ENCODE data around the gene KRTAP4-3. TPM values are rescaled to one million over a fixed set of nuclear protein-coding genes. Genes with fewer than 3 reads are reported as not detected.
"Not testable (repeated sequence)": the region's sequence is repeated elsewhere in the genome, so short reads cannot be mapped to it uniquely, and the experiment has no call there.

KRTAP4-3 gene
- not detected for polyA plus RNA-seq

DNA sequence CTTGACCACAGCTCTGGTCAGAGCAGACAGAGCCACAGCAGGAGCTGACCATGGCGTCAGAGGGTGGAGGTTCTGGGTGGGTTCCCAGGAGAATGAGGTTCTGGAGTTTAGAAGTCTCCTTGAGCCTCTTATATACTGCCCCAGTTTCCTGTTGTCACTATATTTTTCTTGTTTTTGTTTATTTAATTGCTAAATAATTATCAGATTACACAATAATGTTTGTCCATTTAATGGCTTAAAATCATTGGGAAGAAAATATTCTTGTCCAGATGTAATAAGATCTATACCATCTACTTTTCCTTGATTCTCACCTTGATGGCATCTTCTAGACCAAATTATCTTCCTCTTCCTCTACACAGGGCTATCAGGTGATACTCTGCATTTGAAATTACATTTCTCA is at the start of gene KRTAP4-3:
TSS of gene KRTAP4-3 (minus strand) at position 101 of the 400 bp plus-strand sequence. CDS start at position 52, 49 bp downstream.
- Mint-ChIP-seq H3K36me3 (no peaks in the 10 kb centered on the region), H3K4me1 (no peaks in the 10 kb centered on the region), H3K9me3 (no peaks in the 10 kb centered on the region), H3K27me3 (ENCODE audit: low read depth in 3 of 3) (peaks cover 3 to 6% (median 5%) of the 10 kb centered on the region in 3 donors), H3K27ac (no peak within 1 kb of the TSS), H3K4me3 (no peak within 1 kb of the TSS)
- DNase-seq: no peak

DNA sequence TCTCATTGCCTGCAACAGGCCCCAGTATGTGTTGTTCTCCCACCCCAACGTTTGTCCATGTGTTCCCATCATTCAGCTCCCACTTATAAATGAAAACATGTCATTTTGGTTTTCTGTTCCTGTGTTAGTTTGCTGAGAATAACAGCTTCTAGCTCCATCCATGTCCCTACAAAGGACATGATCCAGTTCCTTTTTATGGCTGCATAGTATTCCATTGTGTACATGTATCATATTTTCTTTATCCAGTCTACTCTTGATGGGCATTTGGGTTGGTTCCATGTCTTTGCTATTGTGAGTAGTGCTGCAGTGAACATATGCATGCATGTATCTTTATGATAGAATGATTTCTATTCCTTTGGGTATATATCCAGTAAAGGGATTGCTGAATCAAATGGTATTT is 47.7 kb upstream of the KRTAP4-3 start:
- Mint-ChIP-seq H3K4me3 (no peak overlapping the region), H3K4me1 (no peaks in the 10 kb centered on the region), H3K36me3 (no peaks in the 10 kb centered on the region), H3K9me3 (peaks cover 0 to 4% (median 0%) of the 10 kb centered on the region in 6 donors), H3K27ac (no peak overlapping the region), H3K27me3 (ENCODE audit: low read depth in 3 of 3) (peaks cover 4 to 36% (median 10%) of the 10 kb centered on the region in 3 donors)
- no peak for DNase-seq

DNA sequence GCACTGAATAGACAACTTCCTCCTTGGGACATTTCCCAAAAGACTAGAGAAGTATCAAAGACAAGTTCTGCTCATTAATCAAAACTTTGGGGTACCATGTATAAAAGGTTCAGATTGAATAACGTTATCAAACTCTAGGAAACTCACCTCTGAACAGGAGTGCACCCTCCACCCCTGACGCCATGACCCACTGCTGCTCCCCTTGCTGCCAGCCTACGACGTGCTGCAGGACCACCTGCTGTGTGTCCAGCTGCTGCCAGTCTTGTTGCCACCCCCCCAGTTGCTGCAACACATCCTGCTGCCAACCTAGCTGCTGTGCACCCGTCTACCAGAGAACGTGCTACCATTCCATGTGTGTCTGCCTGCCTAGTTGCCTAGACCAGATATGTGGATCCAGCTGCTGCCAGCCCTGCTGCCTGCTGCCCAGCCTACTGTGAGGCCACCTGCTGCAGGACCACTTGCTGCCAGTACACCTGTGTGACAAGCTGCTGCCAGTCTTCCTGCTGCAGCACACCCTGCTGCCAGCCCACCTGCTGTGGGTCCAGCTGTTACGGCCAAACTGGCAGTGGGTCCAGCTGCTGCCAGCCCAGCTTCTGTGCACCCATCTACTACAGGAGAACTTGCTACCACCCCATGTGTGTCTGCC is 44.6 kb upstream of the KRTAP4-3 start:
- Mint-ChIP-seq H3K9me3 (peaks cover 0 to 2% (median 0%) of the 10 kb centered on the region in 6 donors), H3K27ac (no peak overlapping the region), H3K27me3 (ENCODE audit: low read depth in 3 of 3) (peaks cover 10 to 37% (median 11%) of the 10 kb centered on the region in 3 donors), H3K4me1 (no peaks in the 10 kb centered on the region), H3K4me3 (no peak overlapping the region), H3K36me3 (no peaks in the 10 kb centered on the region)
- no peak for DNase-seq

- DNase-seq: no peak
- Mint-ChIP-seq H3K9me3 (peaks cover 0 to 2% (median 0%) of the 10 kb centered on the region in 6 donors), H3K4me3 (no peak overlapping the region), H3K36me3 (no peaks in the 10 kb centered on the region), H3K4me1 (no peaks in the 10 kb centered on the region), H3K27ac (no peak overlapping the region), H3K27me3 (ENCODE audit: low read depth in 3 of 3) (peaks cover 7 to 31% (median 11%) of the 10 kb centered on the region in 3 donors)
Observed at GRCh38 chr17:41211845-41212466, 43.9 kb upstream of the KRTAP4-3 start.

DNA sequence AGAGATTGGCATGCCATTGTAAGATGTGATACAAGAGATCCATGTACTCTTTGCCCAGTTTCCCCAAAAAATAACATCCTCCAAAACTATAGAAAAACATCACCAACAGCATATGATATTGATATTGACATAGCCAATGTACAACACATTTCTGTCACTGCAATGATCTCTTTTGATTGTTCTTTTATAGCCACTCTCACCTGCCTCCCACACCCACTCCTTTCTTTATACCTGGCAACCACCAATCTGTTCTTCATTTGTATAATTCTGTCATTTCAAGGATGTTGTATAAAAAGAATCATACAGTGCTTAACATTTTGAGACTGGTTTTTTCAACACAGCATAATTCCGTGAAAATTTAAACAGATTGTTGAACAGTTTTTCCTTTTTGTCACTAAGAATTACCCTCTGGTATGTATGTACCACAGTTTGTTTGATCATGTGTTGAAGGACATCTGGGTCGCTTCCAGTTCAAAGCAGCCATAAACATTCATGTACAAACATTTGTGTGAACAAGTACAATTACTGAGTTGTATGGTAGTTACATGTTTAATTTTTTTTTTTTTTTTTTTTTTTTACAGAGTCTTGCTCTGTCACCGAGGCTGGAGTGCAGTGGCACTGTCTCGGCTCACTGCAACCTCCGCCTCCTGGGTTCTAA is 31.5 kb upstream of the KRTAP4-3 start:
- no peak for DNase-seq
- Mint-ChIP-seq H3K36me3 (no peaks in the 10 kb centered on the region), H3K4me1 (no peaks in the 10 kb centered on the region), H3K27ac (no peak overlapping the region), H3K27me3 (ENCODE audit: low read depth in 3 of 3) (peaks cover 0 to 8% (median 3%) of the 10 kb centered on the region in 3 donors), H3K4me3 (no peak overlapping the region), H3K9me3 (peaks cover 0 to 6% (median 0%) of the 10 kb centered on the region in 6 donors)

GRCh38 chr17:41196068-41196467 is 28.0 kb upstream of the KRTAP4-3 start:
- no peak overlapping the region for H3K4me3 Mint-ChIP-seq
- H3K27ac Mint-ChIP-seq: no peak overlapping the region
- H3K9me3 Mint-ChIP-seq: peaks cover 0 to 6% (median 0%) of the 10 kb centered on the region in 6 donors
- H3K36me3 Mint-ChIP-seq: no peaks in the 10 kb centered on the region
- H3K27me3 Mint-ChIP-seq (ENCODE audit: low read depth in 3 of 3): peaks cover 0 to 16% (median 5%) of the 10 kb centered on the region in 3 donors
- DNase-seq: no peak
- no peaks in the 10 kb centered on the region for H3K4me1 Mint-ChIP-seq

DNA sequence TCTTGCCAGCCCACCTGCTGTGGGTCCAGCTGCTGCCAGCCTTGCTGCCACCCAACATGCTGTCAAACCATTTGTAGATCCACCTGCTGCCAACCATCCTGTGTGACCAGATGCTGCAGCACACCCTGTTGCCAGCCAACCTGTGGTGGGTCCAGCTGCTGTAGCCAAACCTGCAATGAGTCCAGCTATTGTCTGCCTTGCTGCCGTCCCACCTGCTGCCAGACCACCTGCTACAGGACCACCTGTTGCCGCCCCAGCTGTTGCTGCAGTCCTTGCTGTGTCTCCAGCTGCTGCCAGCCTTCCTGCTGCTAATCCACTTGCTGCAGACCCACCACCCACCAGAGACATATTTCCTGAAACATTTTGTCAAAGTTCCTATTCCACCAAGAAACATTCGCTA is 22.3 kb upstream of the KRTAP4-3 start:
- H3K27ac Mint-ChIP-seq: no peak overlapping the region
- no peak for DNase-seq
- peaks cover 0 to 4% (median 0%) of the 10 kb centered on the region in 6 donors for H3K9me3 Mint-ChIP-seq
- H3K4me3 Mint-ChIP-seq: no peak overlapping the region
- peaks cover 5 to 20% (median 6%) of the 10 kb centered on the region in 3 donors for H3K27me3 Mint-ChIP-seq (ENCODE audit: low read depth in 3 of 3)
- no peaks in the 10 kb centered on the region for H3K4me1 Mint-ChIP-seq
- no peaks in the 10 kb centered on the region for H3K36me3 Mint-ChIP-seq

GRCh38 chr17:41189837-41190318 is 21.9 kb upstream of the KRTAP4-3 start, which contains the start of gene KRTAP9-1:
KRTAP9-1 (plus strand) TSS chr17:41189887; CDS start chr17:41189887, 0 bp downstream.
- not testable (repeated sequence) for H3K4me3 Mint-ChIP-seq, H3K4me1 Mint-ChIP-seq, DNase-seq, H3K27ac Mint-ChIP-seq, H3K9me3 Mint-ChIP-seq, H3K36me3 Mint-ChIP-seq
- peaks cover 5 to 22% (median 6%) of the 10 kb centered on the region in 3 donors for H3K27me3 Mint-ChIP-seq (ENCODE audit: low read depth in 3 of 3)

DNA sequence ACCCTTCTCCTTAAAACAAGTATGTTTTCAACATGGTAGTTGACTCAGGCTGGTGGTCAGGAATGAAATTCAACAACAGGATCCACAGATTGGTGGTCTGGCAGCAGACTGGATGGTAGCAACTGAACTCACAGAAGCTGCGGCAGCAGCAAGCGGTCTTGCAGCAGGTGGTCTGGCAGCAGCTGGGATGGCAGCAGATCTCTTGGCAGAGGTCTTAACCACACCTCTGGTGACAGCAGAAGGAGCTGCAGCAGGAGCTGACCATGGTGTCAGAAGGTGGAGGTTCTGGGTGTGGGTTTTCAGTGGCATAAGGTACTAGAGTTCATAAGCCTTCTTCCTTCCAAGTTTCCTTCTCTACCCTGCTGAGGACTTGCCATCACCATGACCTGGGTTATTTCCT is 18.9 kb upstream of the KRTAP4-3 start:
- Mint-ChIP-seq H3K4me1 (no peaks in the 10 kb centered on the region), H3K4me3 (no peak overlapping the region), H3K9me3 (peaks cover 0 to 3% (median 0%) of the 10 kb centered on the region in 6 donors), H3K36me3 (no peaks in the 10 kb centered on the region), H3K27ac (no peak overlapping the region), H3K27me3 (ENCODE audit: low read depth in 3 of 3) (peaks cover 8 to 22% (median 9%) of the 10 kb centered on the region in 3 donors)
- DNase-seq: no peak

- Mint-ChIP-seq H3K36me3 (no peaks in the 10 kb centered on the region), H3K27ac (no peak overlapping the region), H3K27me3 (ENCODE audit: low read depth in 3 of 3) (peaks cover 4 to 11% (median 5%) of the 10 kb centered on the region in 3 donors), H3K4me1 (no peaks in the 10 kb centered on the region), H3K4me3 (no peak overlapping the region), H3K9me3 (no peaks in the 10 kb centered on the region)
- no peak for DNase-seq
Observed at GRCh38 chr17:41185001-41185400, 17.0 kb upstream of the KRTAP4-3 start.

DNA sequence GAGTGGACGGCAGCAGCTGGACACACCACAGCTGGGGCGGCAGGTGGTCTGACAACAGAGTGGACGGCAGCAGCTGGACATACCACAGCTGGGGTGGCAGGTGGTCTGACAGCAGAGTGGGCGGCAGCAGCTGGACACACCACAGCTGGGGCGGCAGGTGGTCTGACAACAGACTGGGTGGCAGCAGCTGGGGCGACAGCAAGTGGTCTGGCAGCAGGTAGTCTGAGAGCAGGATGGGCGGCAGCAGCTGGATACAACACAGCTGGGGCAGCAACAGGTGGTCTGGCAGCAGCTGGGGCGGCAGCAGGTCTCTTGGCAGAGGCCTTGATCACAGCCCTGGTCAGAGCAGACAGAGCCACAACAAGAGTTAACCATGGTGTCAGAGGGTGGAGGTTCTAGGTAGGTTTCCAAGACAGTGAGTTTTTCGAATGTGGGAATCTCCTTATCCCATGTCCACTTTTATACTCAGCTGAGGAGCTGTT is 16.5 kb upstream of the KRTAP4-3 start, which contains the start of gene KRTAP4-1:
TSS of gene KRTAP4-1 (minus strand) at position 432 of the 482 bp plus-strand sequence. CDS start at position 375, 57 bp downstream.
- peaks cover 4 to 11% (median 5%) of the 10 kb centered on the region in 3 donors for H3K27me3 Mint-ChIP-seq (ENCODE audit: low read depth in 3 of 3)
- H3K27ac Mint-ChIP-seq: no peak within 1 kb of the TSS
- no peaks in the 10 kb centered on the region for H3K4me1 Mint-ChIP-seq
- no peaks in the 10 kb centered on the region for H3K36me3 Mint-ChIP-seq
- H3K9me3 Mint-ChIP-seq: no peaks in the 10 kb centered on the region
- H3K4me3 Mint-ChIP-seq: no peak within 1 kb of the TSS
- DNase-seq: no peak

DNA sequence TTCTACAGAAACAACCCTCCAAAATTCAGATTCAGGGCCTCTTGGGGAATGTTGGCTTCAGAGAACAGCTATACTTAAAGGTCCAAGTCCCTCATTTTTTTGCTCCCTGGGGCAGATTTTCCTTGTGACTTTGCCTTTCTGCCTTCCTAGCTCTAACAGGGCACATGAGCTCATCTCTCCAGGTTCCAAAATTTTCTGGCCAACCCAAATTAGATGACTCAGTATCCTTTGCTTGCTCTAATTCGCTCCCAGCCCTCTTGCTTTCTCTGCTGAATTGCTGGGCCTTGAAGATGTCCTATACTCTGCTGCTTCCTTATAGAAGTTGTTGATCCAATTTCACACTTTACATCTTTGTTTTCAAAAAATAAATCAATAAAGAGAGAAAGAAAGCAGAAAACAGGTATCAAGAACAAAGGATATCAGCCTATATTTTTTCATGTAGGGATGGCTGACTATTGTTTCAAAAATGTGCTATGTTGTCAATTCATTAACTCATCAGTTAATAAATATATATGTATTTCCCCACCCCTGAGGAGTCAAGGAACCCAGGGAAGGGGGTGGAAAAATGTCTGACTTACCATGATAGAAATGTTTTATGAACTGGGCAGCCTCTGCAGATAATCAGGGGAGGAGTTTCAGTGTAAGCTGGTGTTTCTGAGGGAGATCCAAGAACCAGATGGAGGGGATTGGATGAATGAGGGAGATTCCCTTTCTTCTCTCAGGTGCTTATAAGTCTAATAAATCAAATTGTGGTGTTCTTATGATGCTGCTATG is 11.0 kb upstream of the KRTAP4-3 start:
- H3K27ac Mint-ChIP-seq: no peak overlapping the region

GRCh38 chr17:41178341-41178740 is 10.3 kb upstream of the KRTAP4-3 start:
- H3K4me3 Mint-ChIP-seq: no peak overlapping the region
- no peaks in the 10 kb centered on the region for H3K9me3 Mint-ChIP-seq
- no peak overlapping the region for H3K27ac Mint-ChIP-seq
- no peaks in the 10 kb centered on the region for H3K36me3 Mint-ChIP-seq
- no peaks in the 10 kb centered on the region for H3K4me1 Mint-ChIP-seq
- peaks cover under 1 to 8% (median 2%) of the 10 kb centered on the region in 3 donors for H3K27me3 Mint-ChIP-seq (ENCODE audit: low read depth in 3 of 3)
- no peak for DNase-seq

More for the DNA sequence above, 11.0 kb upstream of the KRTAP4-3 start:
- H3K9me3 Mint-ChIP-seq: no peaks in the 10 kb centered on the region
- H3K4me1 Mint-ChIP-seq: no peaks in the 10 kb centered on the region
- H3K4me3 Mint-ChIP-seq: no peak overlapping the region
- no peak for DNase-seq
- no peaks in the 10 kb centered on the region for H3K36me3 Mint-ChIP-seq
- peaks cover 0 to 3% (median 2%) of the 10 kb centered on the region in 3 donors for H3K27me3 Mint-ChIP-seq (ENCODE audit: low read depth in 3 of 3)
